GM19467 (cell line): ENCODE measurements around the gene RHEB.

Source experiments
- ATAC-seq: cut with Tn5 transposase; IDR thresholded peaks from one replicate; pipeline ENCODE4 v1.9.1; 2021; ENCODE audit warnings: mild to moderate bottlenecking, moderate library complexity; ENCODE audit not compliant: unreplicated experiment

The RHEB gene

DNA sequence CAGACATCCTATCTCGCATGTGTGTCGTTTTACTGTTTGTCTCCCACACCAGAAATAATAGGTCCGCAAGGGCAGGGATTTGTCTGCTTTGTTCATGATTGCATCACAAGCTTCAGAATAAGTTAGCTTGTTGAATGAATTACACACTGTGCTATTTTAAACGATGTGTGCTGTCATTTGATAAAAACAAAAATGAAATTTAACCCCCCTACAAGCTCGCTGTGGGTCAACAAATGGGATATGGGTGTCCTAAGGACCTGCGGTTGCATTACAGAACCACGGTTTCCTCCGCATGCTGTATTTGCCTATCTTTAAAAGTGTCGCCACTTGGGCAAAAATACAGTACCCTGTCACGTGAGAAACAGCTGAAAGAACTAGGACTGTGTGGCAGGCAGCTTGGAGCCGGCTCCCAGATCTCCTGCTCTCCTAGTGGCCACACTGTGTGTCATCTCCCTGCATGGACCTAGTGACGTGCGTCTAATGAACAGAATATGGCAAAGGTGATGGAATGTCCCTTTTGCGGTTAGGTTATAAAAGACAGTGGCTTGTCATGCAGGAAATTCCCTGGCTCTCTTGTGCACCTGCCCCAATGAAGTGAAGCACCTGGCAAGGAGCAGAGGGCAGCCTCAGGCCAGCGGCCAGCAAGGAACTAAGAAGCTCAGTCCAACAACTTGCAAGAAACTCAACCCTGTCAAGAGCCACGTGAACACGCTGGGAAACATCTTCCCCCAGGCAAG, 46.9 kb downstream of the RHEB start:
- ATAC-seq, result no peak

- ATAC-seq, result no peak
Measured at GRCh38 chr7:151470711-151471110, 49.0 kb downstream of the RHEB start.

DNA sequence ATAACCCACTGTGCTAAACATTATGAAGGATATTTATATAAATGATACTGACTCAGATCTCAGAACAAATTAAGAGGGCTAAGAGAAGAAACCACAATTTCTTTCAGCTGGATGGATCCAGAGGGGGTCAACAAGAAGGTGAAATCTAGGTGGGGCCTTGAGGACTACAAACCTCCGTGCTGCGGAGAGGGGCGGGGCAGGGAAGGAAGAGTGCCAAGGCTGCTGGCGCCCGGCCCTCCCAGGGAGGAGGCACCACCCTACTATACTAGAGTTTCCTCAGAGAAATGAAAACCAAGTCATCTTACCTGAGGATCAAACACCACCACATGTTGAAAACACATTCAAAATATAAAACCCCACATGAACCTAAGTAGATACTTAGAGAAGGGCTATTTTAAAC, 50.4 kb downstream of the RHEB start:
- no peak for ATAC-seq

- ATAC-seq, result no peak
Measured at GRCh38 chr7:151468217-151469018, 51.3 kb downstream of the RHEB start.

DNA sequence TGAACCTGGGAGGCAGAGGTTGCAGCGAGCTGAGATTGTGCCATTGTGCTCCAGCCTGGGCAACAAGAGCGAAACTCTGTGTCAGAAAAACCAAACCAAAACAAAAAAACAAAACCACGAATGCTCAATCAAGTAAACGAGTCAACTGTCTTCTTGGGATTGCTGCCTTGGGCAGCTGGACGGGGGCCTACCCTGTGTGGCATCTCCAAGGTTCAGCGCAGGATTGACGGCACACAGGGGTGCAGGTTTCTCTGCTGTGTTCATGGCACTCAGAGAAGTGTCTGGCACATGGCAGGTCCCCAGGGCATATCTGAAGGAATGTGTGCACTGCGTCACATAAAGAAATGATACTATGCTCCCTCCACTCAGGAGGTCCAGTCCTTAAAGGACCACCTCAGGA, 54.5 kb downstream of the RHEB start:
- ATAC-seq, result no peak

DNA sequence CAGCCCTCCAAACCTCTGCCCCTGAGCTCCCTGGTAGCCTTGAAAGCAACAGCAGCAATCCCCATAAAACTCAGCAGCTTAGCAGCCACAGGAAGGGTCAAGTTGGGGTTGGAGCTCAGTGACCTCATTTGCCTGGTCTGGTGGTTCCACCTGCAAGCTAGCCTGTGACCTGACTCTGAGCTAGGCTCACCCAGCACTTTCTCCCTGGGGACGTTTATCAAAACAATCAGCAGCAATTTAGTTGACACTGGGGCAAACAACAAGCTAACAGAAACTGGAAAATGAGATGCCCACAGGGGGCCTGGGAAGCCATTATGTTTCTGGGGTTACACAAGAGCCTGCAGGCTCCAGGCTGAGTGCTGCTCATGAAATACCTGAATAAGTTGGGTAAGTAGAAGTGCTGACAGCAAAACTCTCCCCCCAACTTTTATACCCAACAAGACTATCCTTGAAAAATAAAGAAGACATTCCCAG, 57.4 kb downstream of the RHEB start:
- no peak for ATAC-seq

DNA sequence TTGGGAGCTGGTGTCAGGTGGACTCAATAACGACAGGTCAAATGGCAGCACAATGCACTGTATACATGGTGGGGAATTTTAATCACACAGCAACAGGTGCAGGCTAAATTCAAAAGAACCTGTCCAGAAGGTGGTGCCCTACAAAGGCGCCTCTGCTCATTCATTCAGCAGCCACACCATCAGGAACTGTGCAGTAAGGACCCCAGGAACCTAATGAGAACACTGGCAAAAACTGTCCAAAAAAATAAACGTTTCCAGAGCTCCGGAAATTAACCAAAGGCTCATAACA, 57.8 kb downstream of the RHEB start:
- ATAC-seq, result no peak

DNA sequence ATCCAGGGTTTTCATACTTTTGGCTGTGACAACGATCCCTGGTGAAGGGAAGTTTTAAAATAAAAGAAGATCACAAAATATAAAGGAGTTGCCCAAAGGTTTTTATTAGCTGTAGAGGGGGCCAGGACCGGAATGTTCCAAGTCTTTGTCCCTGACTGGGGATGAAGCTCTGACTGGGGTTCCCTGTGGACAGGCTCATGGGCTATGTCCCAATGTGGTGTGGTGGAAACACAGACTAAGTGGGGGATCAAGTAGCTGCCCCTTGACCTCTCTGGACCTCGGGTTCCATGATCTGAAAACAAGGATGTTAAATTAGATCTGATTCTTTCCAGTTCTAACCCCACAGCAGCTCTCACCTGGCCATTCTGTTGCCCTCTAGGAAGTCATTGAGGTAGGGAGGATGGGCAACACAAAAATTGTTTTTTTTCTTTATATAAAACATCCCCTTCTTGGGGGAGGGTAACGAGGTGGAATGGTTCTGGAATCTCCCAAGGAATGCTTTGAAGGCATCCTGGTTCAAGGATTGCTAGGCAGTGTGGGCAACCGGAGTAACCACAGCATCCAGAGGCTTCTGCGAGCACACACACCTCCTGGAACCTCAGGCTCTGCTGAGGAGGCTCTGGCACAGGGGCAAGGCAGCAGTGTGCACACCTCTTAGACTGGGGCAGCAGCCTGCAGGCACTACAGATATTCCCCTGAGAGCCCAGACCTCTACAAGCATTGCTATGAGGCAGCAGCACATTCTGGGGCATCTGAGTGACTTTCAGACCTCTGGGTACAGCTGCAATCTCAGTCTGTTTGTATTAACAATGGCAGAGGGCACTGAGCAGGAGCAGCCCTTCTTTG, 58.4 kb downstream of the RHEB start:
- no peak for ATAC-seq

DNA sequence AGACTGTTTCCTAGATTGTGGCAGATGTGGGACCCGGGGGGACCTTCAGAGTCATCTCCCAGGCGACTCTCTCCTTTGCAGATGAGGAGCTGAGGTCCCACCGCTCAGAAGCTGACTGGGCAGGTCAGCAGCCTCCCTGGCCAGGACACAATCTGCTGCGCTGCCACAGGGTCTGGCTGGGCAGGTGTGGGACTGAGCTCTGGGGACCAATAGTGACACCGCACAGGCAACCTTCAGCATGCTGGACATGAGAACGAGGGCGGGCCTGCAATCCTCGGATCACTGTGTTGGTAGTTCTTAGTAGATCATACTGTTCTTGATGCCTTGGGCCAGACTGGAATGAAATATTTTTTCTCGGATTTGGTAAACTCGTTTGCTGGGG, 59.2 kb downstream of the RHEB start:
- no peak for ATAC-seq

DNA sequence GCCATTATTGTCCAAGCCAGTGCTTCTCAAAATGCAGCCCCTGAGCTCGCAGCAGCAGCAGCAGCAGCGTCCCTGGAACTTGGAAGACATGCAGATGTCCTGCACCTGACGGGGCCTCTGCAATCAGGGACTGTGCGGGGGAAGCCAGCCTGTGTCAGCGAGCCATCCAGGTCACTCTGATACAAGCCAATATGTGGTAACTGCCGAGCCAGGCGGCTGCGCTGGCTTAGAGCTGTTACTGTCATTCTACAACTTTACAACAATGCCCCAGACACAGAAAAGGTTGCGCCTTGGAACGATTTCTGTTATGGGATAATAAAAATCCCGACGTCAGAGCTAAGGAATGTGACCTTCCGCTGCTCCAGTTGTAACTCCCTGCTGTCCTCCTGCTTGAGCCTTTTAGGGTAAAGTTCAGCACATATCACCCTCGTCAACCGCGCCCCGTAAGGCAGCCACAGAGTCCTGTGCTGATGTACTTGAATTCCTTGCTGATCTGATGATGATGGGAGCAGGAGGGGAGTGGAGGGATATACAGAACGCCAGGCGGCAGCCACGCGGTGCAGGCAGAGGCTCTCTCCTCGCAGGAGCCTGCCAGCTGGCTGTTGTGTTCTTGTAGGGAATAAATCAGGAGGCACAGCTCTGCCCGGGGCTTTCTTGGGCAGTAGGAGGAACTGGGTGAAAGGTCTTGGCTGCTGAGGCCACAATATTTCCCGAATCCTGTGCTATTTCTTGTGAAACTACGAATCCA, 59.8 kb downstream of the RHEB start:
- ATAC-seq, result no peak

- ATAC-seq, result no peak
Measured at GRCh38 chr7:151457534-151457933, 62.2 kb downstream of the RHEB start.

DNA sequence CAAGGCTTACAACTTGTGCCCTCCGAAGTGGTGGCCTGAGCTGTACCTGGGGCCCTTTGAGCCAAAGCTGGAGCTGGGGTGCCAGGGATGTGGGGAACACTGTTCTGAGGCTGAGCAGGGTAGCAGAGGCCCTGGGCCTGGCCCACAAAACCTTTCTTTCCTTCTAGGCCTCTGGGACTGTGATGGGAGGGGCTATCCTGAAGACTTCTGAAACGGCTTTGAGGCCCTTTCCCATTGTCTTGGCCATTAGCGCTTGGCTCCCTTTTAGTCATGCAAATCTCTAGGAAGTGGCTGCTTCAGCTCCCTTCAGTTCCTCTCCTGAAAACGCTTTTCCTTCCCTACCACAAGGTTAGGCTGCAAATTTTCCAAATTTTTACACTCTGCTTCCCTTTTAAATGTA, 62.9 kb downstream of the RHEB start:
- ATAC-seq, result no peak

- no peak for ATAC-seq
Measured at GRCh38 chr7:151456276-151456675, 63.4 kb downstream of the RHEB start.

DNA sequence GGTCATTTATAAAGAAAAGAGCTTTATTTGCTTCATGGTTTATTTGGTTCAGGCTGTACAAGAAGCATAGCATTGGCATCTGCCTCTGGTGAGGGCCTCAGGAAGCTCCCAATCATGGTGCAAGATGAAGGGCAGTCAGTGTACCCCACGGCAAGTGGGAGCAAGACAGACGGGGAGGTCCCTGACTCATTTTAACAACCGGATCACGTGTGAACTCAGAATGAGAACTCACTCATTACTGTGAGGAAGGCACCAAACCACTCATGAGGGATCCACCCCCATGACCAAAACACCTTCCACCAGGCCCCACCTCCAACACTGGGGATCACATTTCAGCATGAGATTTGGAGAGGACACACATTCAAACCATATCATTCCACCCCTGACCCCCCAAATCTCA, 64.0 kb downstream of the RHEB start:
- ATAC-seq, result no peak

DNA sequence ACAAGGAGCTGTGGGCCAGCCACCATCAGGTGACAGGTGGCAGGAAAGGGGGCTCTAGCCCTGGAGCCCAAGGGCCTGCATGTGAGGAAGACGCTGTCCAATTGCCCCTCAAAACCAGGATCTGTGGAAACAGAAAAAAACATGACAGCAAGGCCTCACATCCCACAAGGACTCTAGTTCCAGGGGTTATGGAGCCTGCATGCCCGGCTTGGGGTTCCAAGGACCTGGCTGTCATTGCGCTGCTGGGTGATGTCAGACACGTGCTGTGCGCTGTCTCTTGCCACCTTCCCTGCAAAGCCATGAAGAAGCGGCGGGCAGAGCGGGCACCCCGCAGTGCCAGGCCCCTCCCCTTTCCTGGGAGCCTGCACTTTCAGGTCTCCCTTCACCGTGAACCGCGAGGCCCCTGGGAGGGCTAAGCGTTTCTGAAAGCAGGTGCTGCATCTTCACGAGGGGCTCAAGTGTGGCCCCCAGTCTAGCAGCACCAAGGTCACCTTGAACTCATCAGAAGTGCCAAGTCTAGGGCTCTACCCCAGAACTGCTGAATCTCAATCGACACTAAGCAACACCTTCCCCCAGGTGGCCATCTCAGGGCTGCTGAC, 64.7 kb downstream of the RHEB start:
- ATAC-seq, result no peak

DNA sequence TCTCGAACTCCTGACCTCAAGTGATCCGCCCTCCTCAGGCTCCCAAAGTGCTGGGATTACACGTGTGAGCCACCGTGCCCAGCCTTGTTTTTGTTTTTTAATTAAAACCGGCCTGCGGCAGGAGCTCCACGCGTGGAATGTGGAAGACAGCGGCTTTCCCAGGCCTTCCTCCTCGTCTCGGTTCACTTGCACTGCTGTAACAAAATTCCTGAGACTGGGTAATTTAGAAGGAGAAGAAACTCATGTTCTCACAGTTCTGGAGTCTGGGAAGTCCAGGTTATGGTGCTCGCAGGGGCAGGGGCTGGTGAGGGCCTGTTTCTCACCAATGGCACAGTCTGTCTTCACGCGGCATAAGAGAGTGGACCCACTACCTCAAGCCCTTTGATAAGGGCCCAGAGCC, 65.4 kb downstream of the RHEB start:
- no peak for ATAC-seq

GRCh38 chr7:151453326-151453791, 66.3 kb downstream of the RHEB start:
- ATAC-seq, result no peak

- no peak for ATAC-seq
Measured at GRCh38 chr7:151452680-151453325, 66.9 kb downstream of the RHEB start.

DNA sequence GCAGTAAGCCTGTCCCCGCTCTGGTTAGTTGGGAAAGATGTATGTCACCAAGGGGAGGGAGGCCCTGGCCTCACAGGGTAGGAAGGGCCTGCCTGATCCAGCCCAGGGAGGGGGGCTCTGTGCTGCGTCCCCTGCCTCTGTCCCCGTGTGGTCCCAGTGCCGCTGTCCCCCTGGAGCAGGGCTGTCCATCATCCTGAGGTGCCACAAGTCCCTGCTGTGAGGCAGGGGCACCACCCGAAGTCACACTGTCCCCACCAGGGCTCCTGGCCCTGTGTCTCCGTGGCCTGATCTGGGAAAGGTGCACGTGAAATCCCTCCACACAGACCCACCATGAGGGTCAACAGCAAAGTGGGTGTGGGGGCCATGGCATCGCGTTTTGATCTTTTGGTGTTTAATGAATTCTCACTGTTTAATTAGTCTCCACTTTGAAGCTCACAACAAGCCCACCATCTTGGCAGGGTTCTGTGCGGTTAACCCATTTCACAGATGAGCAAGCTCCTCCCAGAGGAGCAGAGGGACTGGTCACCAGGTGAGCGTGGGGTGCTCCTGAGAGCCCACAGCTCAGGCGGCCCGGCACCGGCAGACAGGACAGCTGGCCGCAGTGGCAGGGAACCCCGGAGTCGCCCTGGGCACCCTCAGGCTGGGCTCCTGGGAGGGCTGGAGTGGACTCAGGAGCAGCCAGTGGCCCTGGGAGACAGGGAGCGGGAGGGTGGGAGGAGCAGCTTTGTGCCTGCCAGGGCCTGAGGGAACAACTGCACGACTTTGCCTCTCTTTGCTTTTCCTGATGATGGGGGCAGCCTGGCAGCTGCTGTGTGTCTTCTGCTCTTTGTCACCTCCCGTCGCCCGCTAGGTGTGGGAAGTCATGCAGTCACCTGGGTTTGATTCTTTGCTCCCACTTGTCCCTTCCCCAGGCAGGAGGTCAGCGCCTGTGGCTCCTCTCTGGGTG, 67.8 kb downstream of the RHEB start:
- no peak for ATAC-seq
